Psoas muscle (tissue), 8 donors: Measurements from ENCODE around the gene CIP2A. TPM values are rescaled to one million over a fixed set of nuclear protein-coding genes. Genes with fewer than 3 reads are reported as not detected.

Experiments
- ATAC-seq, 4 donors: fragments of 200-7000 bp; cut with Tn5 transposase; one replicate each; pipeline ENCODE4 v1.9.1; 2020; ENCODE audit warnings: moderate library complexity in 3 of 4, mild to moderate bottlenecking in 2 of 4
- DNase-seq, 2 donors: peaks; one replicate each; pipeline ENCODE4 v3.0.0-alpha.2; 2020
- H3K27ac ChIP-seq: fragments of 200-600 bp; one replicate; pipeline ENCODE4 v1.8.0; 2022
- H3K27me3 ChIP-seq, 3 donors: fragments of 200-600 bp in 1 of 3; one replicate each; pipeline versions ENCODE4 v1.6.1 to v1.8.0; 2013 to 2022; ENCODE audit warnings: low read length in 2 of 3, mild to moderate bottlenecking in 2 of 3, moderate library complexity in 1 of 3; ENCODE audit not compliant: insufficient read depth in 3 of 3
- H3K36me3 ChIP-seq, 2 donors: fragments of 200-600 bp in 1 of 2; one replicate each; pipeline versions ENCODE4 v1.6.1 to v1.8.0; 2013 to 2022; ENCODE audit warnings: low read depth in 1 of 2, mild to moderate bottlenecking in 1 of 2, moderate library complexity in 1 of 2; ENCODE audit not compliant: insufficient read depth in 1 of 2
- H3K4me1 ChIP-seq: fragments of 200-600 bp; one replicate; pipeline ENCODE4 v1.8.0; 2022
- H3K4me3 ChIP-seq: fragments of 200-600 bp; one replicate; pipeline ENCODE4 v1.8.0; 2022; ENCODE audit warnings: mild to moderate bottlenecking
- H3K9me3 ChIP-seq: fragments of 200-600 bp; one replicate; pipeline ENCODE4 v1.8.0; 2022
- WGBS, 3 donors: extraction: QIAGEN DNeasy Blood & Tissue Kit; methylation state at CpG; one replicate each; pipeline versions ENCODE4 v1.1.6 to v1.1.7; 2013; 5-methylcytosine and 5-hydroxymethylcytosine counted together
- intact Hi-C, 2 donors: fragments of 100-400 bp; cut with DNase I; formaldehyde crosslinking; loops; one replicate each; pipeline versions ENCODE4 v1.11.0 to v1.14.2; 2022
- polyA plus RNA-seq, 3 donors: library from polyadenylated mRNA; stranded (reverse); fragments of 200-250 nt; gene quantifications; one replicate each; pipeline ENCODE4 v1.2.3, GENCODE V29; 2013
- total RNA-seq, 4 donors: library from RNA; stranded (reverse); fragmentation: NEBNext Ultra II Directional in 2 of 4; extraction: Animal tissue kit (Norgen Biotek cat#: 25700) in 2 of 4; gene quantifications; one replicate each; pipeline versions ENCODE4 v1.2.1 to v1.2.4, GENCODE V29; 2021 to 2023
- TF ChIP-seq, protein P1 (sequence below): fragments of 200-600 bp; IDR thresholded peaks from one replicate; pipeline ENCODE4 v1.8.0; 2022; ENCODE audit warnings: antibody characterized with exemption
- donor health status: healthy with polysubstance abuse.
- donor health status: DM: no; HTN: no; CAD: no; lungs with moderate emphysema.
- donor health status: Bipolar disorder and iron deficiency.
- donor health status: healthy.
- donor health status: DM: yes; HTN: yes; CAD: no.
- donor health status: DM: no; HTN: no; CAD: no.
- donor health status: DM: no; HTN: no; CAD: no.
- donor health status: DM: yes; HTN: yes; CAD: no.

The CIP2A gene
- total and polyA plus RNA-seq, 7 donors, result 0.31 to 1.7 (median 0.93) TPM

- Histone ChIP-seq H3K4me3 (no peak overlapping the region), H3K27ac (no peak overlapping the region), H3K36me3 (no peaks in the 10 kb centered on the region), H3K4me1 (peaks cover 18% of the 10 kb centered on the region), H3K9me3 (no peaks in the 10 kb centered on the region), H3K27me3 (no peaks in the 10 kb centered on the region)
- TF ChIP-seq, protein P1, sequence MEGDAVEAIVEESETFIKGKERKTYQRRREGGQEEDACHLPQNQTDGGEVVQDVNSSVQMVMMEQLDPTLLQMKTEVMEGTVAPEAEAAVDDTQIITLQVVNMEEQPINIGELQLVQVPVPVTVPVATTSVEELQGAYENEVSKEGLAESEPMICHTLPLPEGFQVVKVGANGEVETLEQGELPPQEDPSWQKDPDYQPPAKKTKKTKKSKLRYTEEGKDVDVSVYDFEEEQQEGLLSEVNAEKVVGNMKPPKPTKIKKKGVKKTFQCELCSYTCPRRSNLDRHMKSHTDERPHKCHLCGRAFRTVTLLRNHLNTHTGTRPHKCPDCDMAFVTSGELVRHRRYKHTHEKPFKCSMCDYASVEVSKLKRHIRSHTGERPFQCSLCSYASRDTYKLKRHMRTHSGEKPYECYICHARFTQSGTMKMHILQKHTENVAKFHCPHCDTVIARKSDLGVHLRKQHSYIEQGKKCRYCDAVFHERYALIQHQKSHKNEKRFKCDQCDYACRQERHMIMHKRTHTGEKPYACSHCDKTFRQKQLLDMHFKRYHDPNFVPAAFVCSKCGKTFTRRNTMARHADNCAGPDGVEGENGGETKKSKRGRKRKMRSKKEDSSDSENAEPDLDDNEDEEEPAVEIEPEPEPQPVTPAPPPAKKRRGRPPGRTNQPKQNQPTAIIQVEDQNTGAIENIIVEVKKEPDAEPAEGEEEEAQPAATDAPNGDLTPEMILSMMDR, result no peak
- WGBS, 3 donors, result 55 to 80% (median 73%) methylated on average over 2 of the region's 2 CpGs
- intact Hi-C loops, result no loop called here
- peak in 1 of 4 donors; percentile 35 for ATAC-seq
- no peak for DNase-seq
Measured at GRCh38 chr3:108602935-108603294, 13.7 kb upstream of the CIP2A start.

- intact Hi-C loops, result no loop called here
- H3K4me1 ChIP-seq, result peaks cover 18% of the 10 kb centered on the region
- DNase-seq (no peak), ATAC-seq (peak in 3 of 4 donors; percentile 40 to 82 (median 71))
- WGBS, 3 donors, result 23 to 42% (median 26%) methylated on average over 5 of the region's 5 CpGs
- no peaks in the 10 kb centered on the region for H3K27me3 ChIP-seq
- no peaks in the 10 kb centered on the region for H3K36me3 ChIP-seq
- H3K27ac ChIP-seq, result no peak overlapping the region
- TF ChIP-seq, protein P1, result no peak
- H3K9me3 ChIP-seq, result no peaks in the 10 kb centered on the region
- no peak overlapping the region for H3K4me3 ChIP-seq
Measured at GRCh38 chr3:108602249-108602934, 13.2 kb upstream of the CIP2A start.

GRCh38 chr3:108599677-108600409 lies 10.6 kb upstream of the CIP2A start:
- peaks cover 25% of the 10 kb centered on the region for H3K4me1 ChIP-seq
- WGBS, 3 donors, result 93 to 100% (median 95%) methylated on average over 1 of the region's 1 CpG

DNA sequence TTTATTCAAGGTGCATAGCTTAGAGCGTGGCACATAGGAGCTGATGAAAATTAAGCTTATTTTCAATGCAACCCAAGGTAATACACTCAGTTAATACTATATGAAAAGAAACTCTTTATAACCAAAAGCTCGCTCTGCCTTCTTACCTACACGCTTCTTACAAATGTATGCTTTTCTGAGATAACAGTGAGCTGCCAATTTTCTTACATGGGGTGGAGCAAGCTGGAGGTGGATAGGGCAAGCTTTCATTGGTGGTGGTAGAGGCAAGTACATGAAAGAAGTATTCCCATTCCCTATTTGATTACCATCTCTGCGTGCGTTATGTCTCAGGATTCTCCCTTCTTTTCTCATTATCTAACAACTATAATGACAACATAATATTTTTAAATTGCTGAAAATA lies 9.1 kb upstream of the CIP2A start:
- intact Hi-C loops, result no loop called here
- Histone ChIP-seq H3K27ac (no peak overlapping the region), H3K27me3 (no peaks in the 10 kb centered on the region), H3K4me1 (peaks cover 25% of the 10 kb centered on the region), H3K36me3 (no peaks in the 10 kb centered on the region), H3K4me3 (no peak overlapping the region), H3K9me3 (no peaks in the 10 kb centered on the region)
- no peak for DNase-seq
- WGBS, 3 donors, result 78 to 88% (median 79%) methylated on average over 5 of the region's 5 CpGs
- no peak for ATAC-seq
- TF ChIP-seq, protein P1, result no peak

More at GRCh38 chr3:108599677-108600409, 10.6 kb upstream of the CIP2A start:
- H3K36me3 ChIP-seq, result no peaks in the 10 kb centered on the region
- no peak overlapping the region for H3K27ac ChIP-seq
- no peak for DNase-seq
- TF ChIP-seq, protein P1, result no peak
- ATAC-seq, result no peak
- intact Hi-C loops, result no loop called here
- H3K9me3 ChIP-seq, result no peaks in the 10 kb centered on the region
- no peaks in the 10 kb centered on the region for H3K27me3 ChIP-seq
- no peak overlapping the region for H3K4me3 ChIP-seq
